ENCODE data around the gene PTPRG. TPM values are rescaled to one million over a fixed set of nuclear protein-coding genes. Genes with fewer than 3 reads are reported as not detected.

The PTPRG gene
- total RNA-seq, 2 donors from 2014 or later, result 76.5 to 108 TPM

- no peak for DNase-seq
- Mint-ChIP-seq H3K36me3 (ENCODE audit: low read depth) (peaks cover 39% of the 10 kb centered on the region), H3K9me3 (no peaks in the 10 kb centered on the region), H3K4me3 (no peak overlapping the region), H3K27ac (no peak overlapping the region), H3K4me1 (no peaks in the 10 kb centered on the region), H3K27me3 (ENCODE audit: insufficient read depth) (no peaks in the 10 kb centered on the region)
- no peak overlapping the region for H3K27ac ChIP-seq (ENCODE audit: low read depth, low read length)
- H3K36me3 ChIP-seq (ENCODE audit: control insufficient read depth, insufficient read depth, low read length), result peaks cover 11% of the 10 kb centered on the region
- H3K4me1 ChIP-seq (ENCODE audit: control insufficient read depth, insufficient read depth, low read length), result no peaks in the 10 kb centered on the region
- H3K9me3 ChIP-seq (ENCODE audit: control insufficient read depth, low read length), result no peaks in the 10 kb centered on the region
- no peaks in the 10 kb centered on the region for H3K27me3 ChIP-seq (ENCODE audit: control insufficient read depth, insufficient read depth, low read length, poor library complexity, severe bottlenecking)
- 85 to 91% methylated on average over 4 of the region's 4 CpGs for WGBS, 2 experiments (ENCODE audit: insufficient coverage in 1 of 2, insufficient read length in 1 of 2)
- no peak overlapping the region for H3K9ac ChIP-seq (ENCODE audit: extremely low read depth, low read length, poor library complexity, severe bottlenecking)
- no peak for TF ChIP-seq CTCF (conservative IDR thresholded peaks at IDR 0.05)
- H3K4me3 ChIP-seq (ENCODE audit: low read length), result no peak overlapping the region
These were observed 600.0 kb downstream of the PTPRG start for GRCh38 chr3:62161371-62161770.

GRCh38 chr3:62164196-62164595 lies 602.8 kb downstream of the PTPRG start:
- Histone ChIP-seq H3K4me1 (ENCODE audit: control insufficient read depth, insufficient read depth, low read length) (no peaks in the 10 kb centered on the region), H3K36me3 (ENCODE audit: control insufficient read depth, insufficient read depth, low read length) (no peaks in the 10 kb centered on the region), H3K27me3 (ENCODE audit: control insufficient read depth, insufficient read depth, low read length, poor library complexity, severe bottlenecking) (no peaks in the 10 kb centered on the region), H3K9me3 (ENCODE audit: control insufficient read depth, low read length) (no peaks in the 10 kb centered on the region), H3K4me3 (ENCODE audit: low read length) (no peak overlapping the region), H3K27ac (ENCODE audit: low read depth, low read length) (no peak overlapping the region), H3K9ac (ENCODE audit: extremely low read depth, low read length, poor library complexity, severe bottlenecking) (no peak overlapping the region)
- DNase-seq, result no peak
- H3K27me3 Mint-ChIP-seq (ENCODE audit: insufficient read depth), result no peaks in the 10 kb centered on the region
- peaks cover 33% of the 10 kb centered on the region for H3K36me3 Mint-ChIP-seq (ENCODE audit: low read depth)
- no peak overlapping the region for H3K27ac Mint-ChIP-seq
- 81 to 89% methylated on average over 3 to 5 of the region's 5 CpGs for WGBS, 2 experiments (ENCODE audit: insufficient coverage in 1 of 2, insufficient read length in 1 of 2)
- H3K9me3 Mint-ChIP-seq, result no peaks in the 10 kb centered on the region
- no peak for TF ChIP-seq CTCF (conservative IDR thresholded peaks at IDR 0.05)
- peaks cover 4% of the 10 kb centered on the region for H3K4me1 Mint-ChIP-seq
- no peak overlapping the region for H3K4me3 Mint-ChIP-seq

- no peak for DNase-seq
- Mint-ChIP-seq H3K27ac (no peak overlapping the region), H3K9me3 (no peaks in the 10 kb centered on the region), H3K4me1 (peaks cover 9% of the 10 kb centered on the region), H3K27me3 (ENCODE audit: insufficient read depth) (no peaks in the 10 kb centered on the region), H3K36me3 (ENCODE audit: low read depth) (peaks cover 28% of the 10 kb centered on the region), H3K4me3 (no peak overlapping the region)
- no peak for TF ChIP-seq CTCF (conservative IDR thresholded peaks at IDR 0.05)
- WGBS, 2 experiments (ENCODE audit: insufficient coverage in 1 of 2, insufficient read length in 1 of 2), result 95 to 99% methylated on average over 4 to 5 of the region's 5 CpGs
- Histone ChIP-seq H3K9ac (ENCODE audit: extremely low read depth, low read length, poor library complexity, severe bottlenecking) (no peak overlapping the region), H3K27ac (ENCODE audit: low read depth, low read length) (no peak overlapping the region), H3K36me3 (ENCODE audit: control insufficient read depth, insufficient read depth, low read length) (no peaks in the 10 kb centered on the region), H3K4me1 (ENCODE audit: control insufficient read depth, insufficient read depth, low read length) (peaks cover 5% of the 10 kb centered on the region), H3K4me3 (ENCODE audit: low read length) (no peak overlapping the region), H3K9me3 (ENCODE audit: control insufficient read depth, low read length) (no peaks in the 10 kb centered on the region), H3K27me3 (ENCODE audit: control insufficient read depth, insufficient read depth, low read length, poor library complexity, severe bottlenecking) (no peaks in the 10 kb centered on the region)
These were observed 603.4 kb downstream of the PTPRG start for GRCh38 chr3:62164746-62165145.
